ENCODE measurements around the gene BMP6. TPM values are rescaled to one million over a fixed set of nuclear protein-coding genes. Genes with fewer than 3 reads are reported as not detected.

The BMP6 gene
- polyA plus RNA-seq, 1 donor (not counting 4 experiments of a cell fraction or from before 2014, with no cell fraction given) = 0.05 TPM

DNA sequence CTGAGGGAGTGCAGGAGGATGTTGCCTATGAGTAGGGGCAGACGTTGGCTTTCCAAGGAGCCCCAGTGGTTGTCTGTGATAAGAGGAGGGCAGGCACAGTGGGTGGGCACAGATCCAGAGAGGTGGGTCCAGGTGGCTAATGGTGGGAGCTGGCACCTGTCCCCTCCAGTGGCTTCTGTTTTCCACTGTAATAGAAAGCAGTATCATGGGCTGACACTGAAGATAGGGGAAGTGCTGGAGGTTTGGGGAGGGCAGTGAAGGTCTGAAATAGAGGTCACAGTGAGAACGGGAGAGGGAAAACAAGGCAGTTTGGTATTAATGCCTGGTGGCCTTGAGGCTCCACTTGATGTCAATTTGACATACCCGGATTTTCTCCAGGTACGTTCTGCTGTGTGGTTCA lies 195.1 kb downstream of the BMP6 start:
- DNase-seq (ENCODE audit: low read depth, low spot score) (no peak), FAIRE-seq (no peak)
- Histone ChIP-seq H4K20me1 (ENCODE audit: control insufficient read depth, extremely low read depth, insufficient read depth, low read length) (no peaks in the 10 kb centered on the region), H3K4me1 (ENCODE audit: control insufficient read depth, extremely low read depth, insufficient read depth, low read length) (peaks cover 9% of the 10 kb centered on the region), H2AFZ (ENCODE audit: control insufficient read depth, low read length) (no peak overlapping the region), H3K4me2 (ENCODE audit: control insufficient read depth, extremely low read depth, insufficient read depth, low read depth, low read length) (no peak overlapping the region), H3K4me3 (ENCODE audit: control insufficient read depth in 2 of 3, extremely low read depth in 1 of 3, insufficient read depth in 2 of 3, low read depth in 1 of 3, low read length in 3 of 3) (no peak overlapping the region), H3K9me3 (ENCODE audit: control insufficient read depth, low read depth, low read length) (no peaks in the 10 kb centered on the region), H3K79me2 (ENCODE audit: control insufficient read depth, insufficient read depth, low read length) (no peaks in the 10 kb centered on the region), H3K9me1 (ENCODE audit: control insufficient read depth, extremely low read depth, insufficient read depth, low read length) (no peaks in the 10 kb centered on the region), H3K27ac (ENCODE audit: control insufficient read depth, insufficient read depth, low read length) (no peak overlapping the region), H3K27me3 (ENCODE audit: control insufficient read depth, extremely low read depth, insufficient read depth, low read length) (no peaks in the 10 kb centered on the region), H3K36me3 (ENCODE audit: control insufficient read depth in 2 of 2, extremely low read depth in 1 of 2, insufficient read depth in 2 of 2, low read length in 2 of 2) (no peaks in the 10 kb centered on the region), H3K9ac (ENCODE audit: control insufficient read depth, extremely low read depth, insufficient read depth, low read length) (no peak overlapping the region)
- dilution Hi-C loops (cut with MboI; ENCODE audit: extremely low pct_ligation_motif_present, low sequenced_read_pairs) = no loop called here
- no peak for TF ChIP-seq EZH2 (IDR thresholded peaks at IDR 0.05; ENCODE audit: low read length)
- TF ChIP-seq, protein P1, sequence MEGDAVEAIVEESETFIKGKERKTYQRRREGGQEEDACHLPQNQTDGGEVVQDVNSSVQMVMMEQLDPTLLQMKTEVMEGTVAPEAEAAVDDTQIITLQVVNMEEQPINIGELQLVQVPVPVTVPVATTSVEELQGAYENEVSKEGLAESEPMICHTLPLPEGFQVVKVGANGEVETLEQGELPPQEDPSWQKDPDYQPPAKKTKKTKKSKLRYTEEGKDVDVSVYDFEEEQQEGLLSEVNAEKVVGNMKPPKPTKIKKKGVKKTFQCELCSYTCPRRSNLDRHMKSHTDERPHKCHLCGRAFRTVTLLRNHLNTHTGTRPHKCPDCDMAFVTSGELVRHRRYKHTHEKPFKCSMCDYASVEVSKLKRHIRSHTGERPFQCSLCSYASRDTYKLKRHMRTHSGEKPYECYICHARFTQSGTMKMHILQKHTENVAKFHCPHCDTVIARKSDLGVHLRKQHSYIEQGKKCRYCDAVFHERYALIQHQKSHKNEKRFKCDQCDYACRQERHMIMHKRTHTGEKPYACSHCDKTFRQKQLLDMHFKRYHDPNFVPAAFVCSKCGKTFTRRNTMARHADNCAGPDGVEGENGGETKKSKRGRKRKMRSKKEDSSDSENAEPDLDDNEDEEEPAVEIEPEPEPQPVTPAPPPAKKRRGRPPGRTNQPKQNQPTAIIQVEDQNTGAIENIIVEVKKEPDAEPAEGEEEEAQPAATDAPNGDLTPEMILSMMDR (optimal IDR thresholded peaks at IDR 0.05 in 1 of 3, IDR thresholded peaks at IDR 0.05 in 1 of 3, conservative IDR thresholded peaks at IDR 0.05 in 1 of 3; ENCODE audit: extremely low read depth in 1 of 3, insufficient read depth in 2 of 3, low read length in 3 of 3) = no peak

DNA sequence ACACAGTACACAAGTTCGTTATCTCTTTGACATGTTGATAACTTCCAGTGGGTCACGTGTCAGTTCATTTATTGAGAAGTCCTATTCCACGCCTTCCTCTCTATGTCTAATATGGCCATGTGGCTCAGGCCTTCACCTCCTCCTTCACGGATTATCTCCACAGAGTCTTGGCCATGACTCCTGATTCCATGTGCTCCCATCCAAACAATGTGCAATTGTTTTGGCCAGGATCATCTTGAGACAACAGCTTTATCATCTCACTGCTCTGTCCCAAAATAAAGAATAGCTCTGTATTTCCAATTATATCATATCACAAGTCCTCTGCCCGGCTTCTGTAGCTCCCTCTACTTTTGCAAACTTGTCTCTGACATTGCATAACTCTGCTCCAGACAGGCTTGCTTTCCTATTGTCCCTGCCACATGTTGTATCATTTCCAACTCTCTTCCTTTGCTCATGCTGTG lies 195.8 kb downstream of the BMP6 start:
- H3K36me3 ChIP-seq (ENCODE audit: control insufficient read depth in 2 of 2, extremely low read depth in 1 of 2, insufficient read depth in 2 of 2, low read length in 2 of 2) = no peaks in the 10 kb centered on the region
- no peaks in the 10 kb centered on the region for H3K27me3 ChIP-seq (ENCODE audit: control insufficient read depth, extremely low read depth, insufficient read depth, low read length)
- dilution Hi-C loops (cut with MboI; ENCODE audit: extremely low pct_ligation_motif_present, low sequenced_read_pairs) = no loop called here
- no peak overlapping the region for H3K27ac ChIP-seq (ENCODE audit: control insufficient read depth, insufficient read depth, low read length)
- H3K9me3 ChIP-seq (ENCODE audit: control insufficient read depth, low read depth, low read length) = no peaks in the 10 kb centered on the region
- no peaks in the 10 kb centered on the region for H3K9me1 ChIP-seq (ENCODE audit: control insufficient read depth, extremely low read depth, insufficient read depth, low read length)
- H3K4me3 ChIP-seq (ENCODE audit: control insufficient read depth in 2 of 3, extremely low read depth in 1 of 3, insufficient read depth in 2 of 3, low read depth in 1 of 3, low read length in 3 of 3) = no peak overlapping the region
- no peak overlapping the region for H2AFZ ChIP-seq (ENCODE audit: control insufficient read depth, low read length)
- no peaks in the 10 kb centered on the region for H3K79me2 ChIP-seq (ENCODE audit: control insufficient read depth, insufficient read depth, low read length)
- DNase-seq (ENCODE audit: low read depth, low spot score) (no peak), FAIRE-seq (no peak)
- peaks cover 9% of the 10 kb centered on the region for H3K4me1 ChIP-seq (ENCODE audit: control insufficient read depth, extremely low read depth, insufficient read depth, low read length)
- no peaks in the 10 kb centered on the region for H4K20me1 ChIP-seq (ENCODE audit: control insufficient read depth, extremely low read depth, insufficient read depth, low read length)
- H3K9ac ChIP-seq (ENCODE audit: control insufficient read depth, extremely low read depth, insufficient read depth, low read length) = no peak overlapping the region
- H3K4me2 ChIP-seq (ENCODE audit: control insufficient read depth, extremely low read depth, insufficient read depth, low read depth, low read length) = no peak overlapping the region
- TF ChIP-seq EZH2 (IDR thresholded peaks at IDR 0.05; ENCODE audit: low read length) = no peak
- TF ChIP-seq, protein P1 (optimal IDR thresholded peaks at IDR 0.05 in 1 of 3, IDR thresholded peaks at IDR 0.05 in 1 of 3, conservative IDR thresholded peaks at IDR 0.05 in 1 of 3; ENCODE audit: extremely low read depth in 1 of 3, insufficient read depth in 2 of 3, low read length in 3 of 3) = no peak

Data from keratinocyte (primary cell).